Measurements from ENCODE around the gene CCDC171. TPM values are rescaled to one million over a fixed set of nuclear protein-coding genes. Genes with fewer than 3 reads are reported as not detected.

The CCDC171 gene
- total RNA-seq, 1 donor from 2014 or later: 1.7 TPM

GRCh38 chr9:15541872-15542271 lies 11.0 kb upstream of the CCDC171 start:
- no peaks in the 10 kb centered on the region for H3K36me3 ChIP-seq
- intact Hi-C loops (cut with DNase I): no loop called here
- H3K9me3 ChIP-seq: no peaks in the 10 kb centered on the region
- no peaks in the 10 kb centered on the region for H3K4me1 ChIP-seq
- H3K4me3 ChIP-seq: no peak overlapping the region
- DNase-seq (ENCODE audit: low spot score in 2 of 2): no peak
- no peak overlapping the region for H3K27ac ChIP-seq
- no peak for TF ChIP-seq CTCF (IDR thresholded peaks at IDR 0.05)
- H3K27me3 ChIP-seq: no peaks in the 10 kb centered on the region

GRCh38 chr9:15542624-15543023 lies 10.2 kb upstream of the CCDC171 start:
- no peak for TF ChIP-seq CTCF (IDR thresholded peaks at IDR 0.05)

GRCh38 chr9:15543047-15543813 lies 9.6 kb upstream of the CCDC171 start:
- no peak overlapping the region for H3K4me3 ChIP-seq
- H3K4me1 ChIP-seq: no peaks in the 10 kb centered on the region
- no peaks in the 10 kb centered on the region for H3K9me3 ChIP-seq
- no peak for DNase-seq (ENCODE audit: low spot score in 2 of 2)
- H3K27me3 ChIP-seq: no peaks in the 10 kb centered on the region
- no peak for TF ChIP-seq CTCF (IDR thresholded peaks at IDR 0.05)
- intact Hi-C loops (cut with DNase I): no loop called here
- H3K36me3 ChIP-seq: no peaks in the 10 kb centered on the region
- no peak overlapping the region for H3K27ac ChIP-seq

More at GRCh38 chr9:15542624-15543023, 10.2 kb upstream of the CCDC171 start:
- intact Hi-C loops (cut with DNase I): no loop called here
- H3K36me3 ChIP-seq: no peaks in the 10 kb centered on the region
- H3K27ac ChIP-seq: no peak overlapping the region
- H3K4me3 ChIP-seq: no peak overlapping the region
- no peak for DNase-seq (ENCODE audit: low spot score in 2 of 2)
- H3K4me1 ChIP-seq: no peaks in the 10 kb centered on the region
- H3K27me3 ChIP-seq: no peaks in the 10 kb centered on the region
- no peaks in the 10 kb centered on the region for H3K9me3 ChIP-seq

GRCh38 chr9:15549611-15550010 lies 3.2 kb upstream of the CCDC171 start:
- H3K27me3 ChIP-seq: no peaks in the 10 kb centered on the region
- no peaks in the 10 kb centered on the region for H3K36me3 ChIP-seq
- DNase-seq (ENCODE audit: low spot score in 2 of 2): no peak
- intact Hi-C loops (cut with DNase I): loop anchor here (5.0 kb wide), 4 partner anchors 58 to 392 kb away; partner anchors contain the start of gene TTC39B
- H3K9me3 ChIP-seq: no peaks in the 10 kb centered on the region
- H3K27ac ChIP-seq: no peak overlapping the region
- H3K4me1 ChIP-seq: peaks cover 0 to 5% of the 10 kb centered on the region in 2 donors
- no peak overlapping the region for H3K4me3 ChIP-seq
- no peak for TF ChIP-seq CTCF (IDR thresholded peaks at IDR 0.05)

- Histone ChIP-seq H3K36me3 (no peaks in the 10 kb centered on the region), H3K27me3 (no peaks in the 10 kb centered on the region), H3K27ac (peak overlapping the region; percentile 78 to 84), H3K9me3 (no peaks in the 10 kb centered on the region), H3K4me3 (peak overlapping the region; percentile 74 to 75), H3K4me1 (peaks cover 0 to 5% of the 10 kb centered on the region in 2 donors)
- intact Hi-C loops (cut with DNase I): loop anchor here (2.0 to 5.0 kb wide), 5 partner anchors 54 to 396 kb away; partner anchors contain the start of genes SNAPC3 and TTC39B
- TF ChIP-seq CTCF (IDR thresholded peaks at IDR 0.05): no peak
- DNase-seq (ENCODE audit: low spot score in 2 of 2): no peak
Measured at GRCh38 chr9:15553528-15553898, 670 bp downstream of the CCDC171 start.
